ENCODE results near the gene SERPINA9. TPM values are rescaled to one million over a fixed set of nuclear protein-coding genes. Genes with fewer than 3 reads are reported as not detected.

Gene SERPINA9
- total and polyA plus RNA-seq, 4 donors: not detected

- Histone ChIP-seq H3K27ac (ENCODE audit: low read depth, low read length) (no peak overlapping the region), H3K9me3 (ENCODE audit: control insufficient read depth, insufficient read depth, low read length) (no peaks in the 10 kb centered on the region), H3K4me1 (ENCODE audit: control insufficient read depth, insufficient read depth, low read length) (no peaks in the 10 kb centered on the region), H3K36me3 (ENCODE audit: control insufficient read depth, insufficient read depth, low read length) (no peaks in the 10 kb centered on the region), H3K27me3 (ENCODE audit: control insufficient read depth, insufficient read depth, low read length) (no peaks in the 10 kb centered on the region), H3K4me3 (ENCODE audit: low read depth, low read length) (no peak overlapping the region)
- no peak for DNase-seq (ENCODE audit: low read depth in 4 of 6, low spot score in 6 of 6)
- 98% methylated on average over 10 of the region's 12 CpGs for WGBS (ENCODE audit: insufficient coverage)
These were observed 34.3 kb downstream of the SERPINA9 start for GRCh38 chr14:94441531-94442205.

GRCh38 chr14:94441130-94441529 is 34.9 kb downstream of the SERPINA9 start:
- H3K9me3 ChIP-seq (ENCODE audit: control insufficient read depth, insufficient read depth, low read length): no peaks in the 10 kb centered on the region
- no peaks in the 10 kb centered on the region for H3K4me1 ChIP-seq (ENCODE audit: control insufficient read depth, insufficient read depth, low read length)
- H3K27me3 ChIP-seq (ENCODE audit: control insufficient read depth, insufficient read depth, low read length): no peaks in the 10 kb centered on the region
- 92% methylated on average over 3 of the region's 4 CpGs for WGBS (ENCODE audit: insufficient coverage)
- H3K4me3 ChIP-seq (ENCODE audit: low read depth, low read length): no peak overlapping the region
- H3K36me3 ChIP-seq (ENCODE audit: control insufficient read depth, insufficient read depth, low read length): no peaks in the 10 kb centered on the region
- no peak overlapping the region for H3K27ac ChIP-seq (ENCODE audit: low read depth, low read length)
- no peak for DNase-seq (ENCODE audit: low read depth in 4 of 6, low spot score in 6 of 6)

- H3K27me3 ChIP-seq (ENCODE audit: control insufficient read depth, insufficient read depth, low read length): no peaks in the 10 kb centered on the region
- no peaks in the 10 kb centered on the region for H3K36me3 ChIP-seq (ENCODE audit: control insufficient read depth, insufficient read depth, low read length)
- H3K4me3 ChIP-seq (ENCODE audit: low read depth, low read length): no peak overlapping the region
- WGBS (ENCODE audit: insufficient coverage): 76% methylated on average over 3 of the region's 5 CpGs
- H3K4me1 ChIP-seq (ENCODE audit: control insufficient read depth, insufficient read depth, low read length): no peaks in the 10 kb centered on the region
- no peaks in the 10 kb centered on the region for H3K9me3 ChIP-seq (ENCODE audit: control insufficient read depth, insufficient read depth, low read length)
- DNase-seq (ENCODE audit: low read depth in 4 of 6, low spot score in 6 of 6): no peak
- H3K27ac ChIP-seq (ENCODE audit: low read depth, low read length): no peak overlapping the region
These were observed 36.4 kb downstream of the SERPINA9 start for GRCh38 chr14:94439453-94440057.

GRCh38 chr14:94428610-94429009 is 47.4 kb downstream of the SERPINA9 start:
- peak in 1 of 6 donors; percentile 29 for DNase-seq (ENCODE audit: low read depth in 4 of 6, low spot score in 6 of 6)
- Histone ChIP-seq H3K36me3 (ENCODE audit: control insufficient read depth, insufficient read depth, low read length) (no peaks in the 10 kb centered on the region), H3K9me3 (ENCODE audit: control insufficient read depth, insufficient read depth, low read length) (no peaks in the 10 kb centered on the region), H3K4me3 (ENCODE audit: low read depth, low read length) (no peak overlapping the region), H3K27ac (ENCODE audit: low read depth, low read length) (no peak overlapping the region), H3K4me1 (ENCODE audit: control insufficient read depth, insufficient read depth, low read length) (peaks cover 3% of the 10 kb centered on the region), H3K27me3 (ENCODE audit: control insufficient read depth, insufficient read depth, low read length) (no peaks in the 10 kb centered on the region)
- WGBS (ENCODE audit: insufficient coverage): no CpG with 5 or more reads among the region's 2 CpGs

GRCh38 chr14:94427016-94427613 is 48.9 kb downstream of the SERPINA9 start:
- H3K9me3 ChIP-seq (ENCODE audit: control insufficient read depth, insufficient read depth, low read length): no peaks in the 10 kb centered on the region
- H3K4me1 ChIP-seq (ENCODE audit: control insufficient read depth, insufficient read depth, low read length): peaks cover 7% of the 10 kb centered on the region
- no peak overlapping the region for H3K4me3 ChIP-seq (ENCODE audit: low read depth, low read length)
- DNase-seq (ENCODE audit: low read depth in 4 of 6, low spot score in 6 of 6): peak in 2 of 6 donors; percentile 25 to 82
- no peaks in the 10 kb centered on the region for H3K36me3 ChIP-seq (ENCODE audit: control insufficient read depth, insufficient read depth, low read length)
- 48% methylated on average over 5 of the region's 9 CpGs for WGBS (ENCODE audit: insufficient coverage)
- H3K27me3 ChIP-seq (ENCODE audit: control insufficient read depth, insufficient read depth, low read length): no peaks in the 10 kb centered on the region
- no peak overlapping the region for H3K27ac ChIP-seq (ENCODE audit: low read depth, low read length)

- no peaks in the 10 kb centered on the region for H3K27me3 ChIP-seq (ENCODE audit: control insufficient read depth, insufficient read depth, low read length)
- 78% methylated on average over 2 of the region's 4 CpGs for WGBS (ENCODE audit: insufficient coverage)
- no peak overlapping the region for H3K4me3 ChIP-seq (ENCODE audit: low read depth, low read length)
- H3K9me3 ChIP-seq (ENCODE audit: control insufficient read depth, insufficient read depth, low read length): no peaks in the 10 kb centered on the region
- H3K27ac ChIP-seq (ENCODE audit: low read depth, low read length): no peak overlapping the region
- peaks cover 7% of the 10 kb centered on the region for H3K4me1 ChIP-seq (ENCODE audit: control insufficient read depth, insufficient read depth, low read length)
- H3K36me3 ChIP-seq (ENCODE audit: control insufficient read depth, insufficient read depth, low read length): no peaks in the 10 kb centered on the region
- no peak for DNase-seq (ENCODE audit: low read depth in 4 of 6, low spot score in 6 of 6)
These were observed 49.5 kb downstream of the SERPINA9 start for GRCh38 chr14:94426526-94426925.

GRCh38 chr14:94424371-94424770 is 51.6 kb downstream of the SERPINA9 start:
- Histone ChIP-seq H3K27me3 (ENCODE audit: control insufficient read depth, insufficient read depth, low read length) (no peaks in the 10 kb centered on the region), H3K4me3 (ENCODE audit: low read depth, low read length) (no peak overlapping the region), H3K9me3 (ENCODE audit: control insufficient read depth, insufficient read depth, low read length) (no peaks in the 10 kb centered on the region), H3K36me3 (ENCODE audit: control insufficient read depth, insufficient read depth, low read length) (no peaks in the 10 kb centered on the region), H3K4me1 (ENCODE audit: control insufficient read depth, insufficient read depth, low read length) (peaks cover 7% of the 10 kb centered on the region), H3K27ac (ENCODE audit: low read depth, low read length) (no peak overlapping the region)
- DNase-seq (ENCODE audit: low read depth in 4 of 6, low spot score in 6 of 6): no peak
- WGBS (ENCODE audit: insufficient coverage): 97% methylated on average over 3 of the region's 3 CpGs

- Histone ChIP-seq H3K27ac (ENCODE audit: low read depth, low read length) (no peak overlapping the region), H3K4me1 (ENCODE audit: control insufficient read depth, insufficient read depth, low read length) (peaks cover 7% of the 10 kb centered on the region), H3K27me3 (ENCODE audit: control insufficient read depth, insufficient read depth, low read length) (no peaks in the 10 kb centered on the region), H3K9me3 (ENCODE audit: control insufficient read depth, insufficient read depth, low read length) (no peaks in the 10 kb centered on the region), H3K36me3 (ENCODE audit: control insufficient read depth, insufficient read depth, low read length) (no peaks in the 10 kb centered on the region), H3K4me3 (ENCODE audit: low read depth, low read length) (no peak overlapping the region)
- WGBS (ENCODE audit: insufficient coverage): 9% methylated on average over 12 of the region's 13 CpGs
- peak in 2 of 6 donors; percentile 65 to 70 for DNase-seq (ENCODE audit: low read depth in 4 of 6, low spot score in 6 of 6)
These were observed 52.4 kb downstream of the SERPINA9 start for GRCh38 chr14:94423453-94424056.

GRCh38 chr14:94421316-94421715 is 54.7 kb downstream of the SERPINA9 start:
- H3K36me3 ChIP-seq (ENCODE audit: control insufficient read depth, insufficient read depth, low read length): no peaks in the 10 kb centered on the region
- 76% methylated on average over 1 of the region's 2 CpGs for WGBS (ENCODE audit: insufficient coverage)
- peaks cover 3% of the 10 kb centered on the region for H3K4me1 ChIP-seq (ENCODE audit: control insufficient read depth, insufficient read depth, low read length)
- no peaks in the 10 kb centered on the region for H3K9me3 ChIP-seq (ENCODE audit: control insufficient read depth, insufficient read depth, low read length)
- no peak overlapping the region for H3K27ac ChIP-seq (ENCODE audit: low read depth, low read length)
- H3K27me3 ChIP-seq (ENCODE audit: control insufficient read depth, insufficient read depth, low read length): no peaks in the 10 kb centered on the region
- no peak overlapping the region for H3K4me3 ChIP-seq (ENCODE audit: low read depth, low read length)
- DNase-seq (ENCODE audit: low read depth in 4 of 6, low spot score in 6 of 6): no peak
